A673 (cell line): ENCODE measurements around the gene C3orf18.

Experiments used
- EZH2 ChIP-seq: fragments of 200-600 bp; sonication (generic); IDR thresholded peaks from 2 replicates; pipeline ENCODE4 v1.6.1; 2017; ENCODE audit warnings: borderline replicate concordance, low read depth, mild to moderate bottlenecking, mixed read lengths, antibody characterized with exemption, low read length; ENCODE audit not compliant: poor library complexity, severe bottlenecking
- TF ChIP-seq, protein P1 (sequence below): fragments of 300-800, 200-600 bp; sonication (generic); conservative IDR thresholded peaks from 2 replicates; pipeline ENCODE4 v1.5.1; 2017; ENCODE audit warnings: low read depth, mild to moderate bottlenecking, antibody characterized with exemption, low read length, moderate library complexity, mixed read lengths

DNA sequence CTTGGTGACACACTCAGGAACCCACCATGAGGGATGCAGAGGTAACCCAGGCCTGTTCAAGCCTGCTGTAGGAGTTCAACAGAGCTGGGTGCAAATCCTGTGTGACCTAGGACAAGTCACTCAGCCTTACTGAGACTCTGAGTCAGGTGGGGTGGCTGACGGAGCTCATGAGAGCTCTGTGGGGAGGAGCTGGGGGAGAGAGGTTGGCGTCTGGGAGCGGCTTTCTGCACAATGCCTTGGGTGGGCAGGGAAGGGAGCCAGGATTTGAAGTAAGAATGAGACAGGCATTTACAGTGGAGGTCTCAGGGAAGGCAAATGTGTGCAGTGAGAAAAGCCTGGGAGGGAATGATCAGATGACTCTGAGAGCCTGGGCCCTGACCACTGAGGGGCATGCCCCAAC is 18.3 kb downstream of the C3orf18 start:
- no peak for TF ChIP-seq EZH2
- TF ChIP-seq, protein P1, sequence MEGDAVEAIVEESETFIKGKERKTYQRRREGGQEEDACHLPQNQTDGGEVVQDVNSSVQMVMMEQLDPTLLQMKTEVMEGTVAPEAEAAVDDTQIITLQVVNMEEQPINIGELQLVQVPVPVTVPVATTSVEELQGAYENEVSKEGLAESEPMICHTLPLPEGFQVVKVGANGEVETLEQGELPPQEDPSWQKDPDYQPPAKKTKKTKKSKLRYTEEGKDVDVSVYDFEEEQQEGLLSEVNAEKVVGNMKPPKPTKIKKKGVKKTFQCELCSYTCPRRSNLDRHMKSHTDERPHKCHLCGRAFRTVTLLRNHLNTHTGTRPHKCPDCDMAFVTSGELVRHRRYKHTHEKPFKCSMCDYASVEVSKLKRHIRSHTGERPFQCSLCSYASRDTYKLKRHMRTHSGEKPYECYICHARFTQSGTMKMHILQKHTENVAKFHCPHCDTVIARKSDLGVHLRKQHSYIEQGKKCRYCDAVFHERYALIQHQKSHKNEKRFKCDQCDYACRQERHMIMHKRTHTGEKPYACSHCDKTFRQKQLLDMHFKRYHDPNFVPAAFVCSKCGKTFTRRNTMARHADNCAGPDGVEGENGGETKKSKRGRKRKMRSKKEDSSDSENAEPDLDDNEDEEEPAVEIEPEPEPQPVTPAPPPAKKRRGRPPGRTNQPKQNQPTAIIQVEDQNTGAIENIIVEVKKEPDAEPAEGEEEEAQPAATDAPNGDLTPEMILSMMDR: no peak
